Thyroid gland (tissue), 4 donors: ENCODE data around the gene MICAL3.

Experiments used
- POLR2A ChIP-seq, 2 donors: fragments of 450-650 bp; IDR thresholded peaks; one replicate each; pipeline ENCODE4 v1.6.1; 2017; ENCODE audit warnings: antibody characterized with exemption in 2 of 2, mild to moderate bottlenecking in 2 of 2, moderate library complexity in 1 of 2
- TF ChIP-seq, protein P1 (sequence below), 6 experiments: fragments of 200-600 bp in 3 of 6; fragments of 450-650 bp in 3 of 6; sonication (generic) in 3 of 6; IDR thresholded peaks; one replicate each; pipeline ENCODE4 v1.5.1; 2016 to 2019; ENCODE audit warnings: antibody characterized with exemption in 6 of 6, mild to moderate bottlenecking in 2 of 6, inconsistent platforms in 1 of 6, moderate library complexity in 1 of 6

DNA sequence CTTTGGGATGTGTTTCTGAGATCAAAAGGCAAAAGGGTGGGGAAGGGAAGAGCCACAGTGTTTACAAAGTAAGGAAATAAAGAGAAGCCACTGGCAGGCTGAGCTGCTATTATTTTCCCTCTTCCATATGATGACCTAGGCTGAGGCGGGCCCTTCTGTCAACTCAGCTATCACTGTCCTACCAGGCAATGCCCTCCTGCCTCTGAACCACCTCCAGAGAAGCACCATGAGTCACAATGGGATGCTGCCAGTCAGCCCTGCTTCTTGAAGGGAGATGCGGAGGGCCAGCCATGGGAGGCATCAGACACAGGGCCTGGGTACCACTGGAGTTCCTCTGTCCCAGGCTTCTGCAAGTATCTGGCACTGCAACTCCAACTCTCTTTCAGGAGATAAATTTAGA lies 142.2 kb downstream of the MICAL3 start:
- TF ChIP-seq POLR2A (IDR thresholded peaks at IDR 0.05), result no peak
- TF ChIP-seq, protein P1, sequence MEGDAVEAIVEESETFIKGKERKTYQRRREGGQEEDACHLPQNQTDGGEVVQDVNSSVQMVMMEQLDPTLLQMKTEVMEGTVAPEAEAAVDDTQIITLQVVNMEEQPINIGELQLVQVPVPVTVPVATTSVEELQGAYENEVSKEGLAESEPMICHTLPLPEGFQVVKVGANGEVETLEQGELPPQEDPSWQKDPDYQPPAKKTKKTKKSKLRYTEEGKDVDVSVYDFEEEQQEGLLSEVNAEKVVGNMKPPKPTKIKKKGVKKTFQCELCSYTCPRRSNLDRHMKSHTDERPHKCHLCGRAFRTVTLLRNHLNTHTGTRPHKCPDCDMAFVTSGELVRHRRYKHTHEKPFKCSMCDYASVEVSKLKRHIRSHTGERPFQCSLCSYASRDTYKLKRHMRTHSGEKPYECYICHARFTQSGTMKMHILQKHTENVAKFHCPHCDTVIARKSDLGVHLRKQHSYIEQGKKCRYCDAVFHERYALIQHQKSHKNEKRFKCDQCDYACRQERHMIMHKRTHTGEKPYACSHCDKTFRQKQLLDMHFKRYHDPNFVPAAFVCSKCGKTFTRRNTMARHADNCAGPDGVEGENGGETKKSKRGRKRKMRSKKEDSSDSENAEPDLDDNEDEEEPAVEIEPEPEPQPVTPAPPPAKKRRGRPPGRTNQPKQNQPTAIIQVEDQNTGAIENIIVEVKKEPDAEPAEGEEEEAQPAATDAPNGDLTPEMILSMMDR (IDR thresholded peaks at IDR 0.05), result no peak
